Measurements from ENCODE around the gene FIBP.

GRCh38 chr11:65852508-65853245 is 35.6 kb downstream of the FIBP start:
- TF ChIP-seq CTCF (IDR thresholded peaks at IDR 0.05) (no peak), EP300 (IDR thresholded peaks at IDR 0.05) (no peak), POLR2A (IDR thresholded peaks at IDR 0.05) (no peak)

All from ovary (tissue), 3 donors.